Body of pancreas (tissue), 4 donors: ENCODE data around the gene ZBP1.

Experiments
- CTCF ChIP-seq, 7 experiments: fragments of 450-650 bp in 4 of 7; fragments of 200-600 bp in 3 of 7; sonication (generic) in 3 of 7; IDR thresholded peaks; one replicate each; pipeline ENCODE4 v1.5.1; 2016 to 2019; ENCODE audit warnings: antibody characterized with exemption in 7 of 7
- POLR2A ChIP-seq, 3 donors: fragments of 450-650 bp; IDR thresholded peaks; one replicate each; pipeline ENCODE4 v1.6.1; 2016; ENCODE audit warnings: antibody characterized with exemption in 3 of 3, mild to moderate bottlenecking in 2 of 3

GRCh38 chr20:57657535-57658446 is 37.6 kb upstream of the ZBP1 start:
- TF ChIP-seq CTCF (IDR thresholded peaks at IDR 0.05), result no peak
- TF ChIP-seq POLR2A (IDR thresholded peaks at IDR 0.05), result no peak
